Measurements from ENCODE around the gene MEGF10. TPM values are rescaled to one million over a fixed set of nuclear protein-coding genes. Genes with fewer than 3 reads are reported as not detected.

Gene MEGF10
- total and polyA plus RNA-seq, 12 donors = 0.94 to 45.1 (median 9.1) TPM

DNA sequence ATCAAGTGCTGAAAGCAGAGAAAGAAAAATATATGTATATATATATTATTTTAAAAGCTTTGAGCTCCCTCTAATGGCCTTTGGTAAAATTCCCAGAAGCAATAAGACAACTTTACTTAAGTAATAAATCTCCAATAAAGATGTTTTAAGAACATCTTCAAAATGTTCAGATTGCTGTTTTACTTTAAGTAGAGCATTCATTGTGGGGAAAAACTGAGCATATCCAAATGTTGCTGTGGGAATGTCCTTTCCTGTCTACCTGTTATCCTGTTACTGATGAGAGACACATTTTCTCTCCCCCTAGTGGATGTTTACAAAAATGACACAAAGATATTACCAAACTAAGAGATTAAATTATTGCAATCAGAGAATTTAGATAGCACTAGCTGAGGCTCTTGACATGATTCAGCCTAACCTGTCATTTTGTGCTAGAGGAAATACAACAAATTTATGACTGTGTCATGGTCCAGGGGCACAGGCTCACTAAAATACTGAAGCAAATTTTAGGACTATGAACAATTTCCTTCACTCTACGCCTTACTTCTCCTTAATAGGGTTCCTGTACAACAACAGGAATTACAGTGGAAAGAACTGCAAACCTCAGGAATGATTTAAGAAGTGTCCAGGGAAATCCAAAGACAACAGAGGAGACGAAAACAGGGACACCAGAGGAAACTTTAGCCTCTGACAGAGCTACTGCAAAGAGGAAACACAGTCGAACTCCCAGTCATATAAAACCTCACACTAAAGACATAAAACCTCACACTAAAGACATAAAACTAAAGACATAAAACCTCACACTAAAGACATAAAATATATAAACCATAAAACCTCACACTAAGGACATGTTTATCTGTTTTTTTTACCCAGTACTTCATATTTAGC lies 202.5 kb downstream of the MEGF10 start:
- no peak overlapping the region for H3K27ac ChIP-seq
- H3K4me1 ChIP-seq (replicated peaks in 1 of 2) = no peaks in the 10 kb centered on the region
- H3K4me3 ChIP-seq = no peak overlapping the region
- WGBS, 4 donors = 61 to 70% (median 62%) methylated on average over 3 of the region's 3 CpGs
- H3K27me3 ChIP-seq = no peaks in the 10 kb centered on the region
- no peaks in the 10 kb centered on the region for H3K36me3 ChIP-seq (replicated peaks in 1 of 2)
- TF ChIP-seq, protein P1, sequence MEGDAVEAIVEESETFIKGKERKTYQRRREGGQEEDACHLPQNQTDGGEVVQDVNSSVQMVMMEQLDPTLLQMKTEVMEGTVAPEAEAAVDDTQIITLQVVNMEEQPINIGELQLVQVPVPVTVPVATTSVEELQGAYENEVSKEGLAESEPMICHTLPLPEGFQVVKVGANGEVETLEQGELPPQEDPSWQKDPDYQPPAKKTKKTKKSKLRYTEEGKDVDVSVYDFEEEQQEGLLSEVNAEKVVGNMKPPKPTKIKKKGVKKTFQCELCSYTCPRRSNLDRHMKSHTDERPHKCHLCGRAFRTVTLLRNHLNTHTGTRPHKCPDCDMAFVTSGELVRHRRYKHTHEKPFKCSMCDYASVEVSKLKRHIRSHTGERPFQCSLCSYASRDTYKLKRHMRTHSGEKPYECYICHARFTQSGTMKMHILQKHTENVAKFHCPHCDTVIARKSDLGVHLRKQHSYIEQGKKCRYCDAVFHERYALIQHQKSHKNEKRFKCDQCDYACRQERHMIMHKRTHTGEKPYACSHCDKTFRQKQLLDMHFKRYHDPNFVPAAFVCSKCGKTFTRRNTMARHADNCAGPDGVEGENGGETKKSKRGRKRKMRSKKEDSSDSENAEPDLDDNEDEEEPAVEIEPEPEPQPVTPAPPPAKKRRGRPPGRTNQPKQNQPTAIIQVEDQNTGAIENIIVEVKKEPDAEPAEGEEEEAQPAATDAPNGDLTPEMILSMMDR (IDR thresholded peaks at IDR 0.05) = peak; percentile 59 to 85 (median 72)
- TF ChIP-seq POLR2A (IDR thresholded peaks at IDR 0.05) = no peak
- no peak for DNase-seq
- H3K9me3 ChIP-seq (replicated peaks in 1 of 3) = no peaks in the 10 kb centered on the region
- intact Hi-C loops (cut with DNase I) = loop anchor here in 1 of 2 donors (5.0 kb wide), 1 partner anchor 201 kb away; the partner anchor contains the start of gene MEGF10

GRCh38 chr5:127498548-127498947 lies 208.0 kb downstream of the MEGF10 start:
- 57 to 73% (median 61%) methylated on average over 1 of the region's 1 CpG for WGBS, 4 donors
- DNase-seq = no peak
- Histone ChIP-seq H3K4me1 (replicated peaks in 1 of 2) (no peaks in the 10 kb centered on the region), H3K9me3 (replicated peaks in 1 of 3) (no peaks in the 10 kb centered on the region), H3K27ac (no peak overlapping the region), H3K4me3 (no peak overlapping the region), H3K27me3 (no peaks in the 10 kb centered on the region), H3K36me3 (replicated peaks in 1 of 2) (no peaks in the 10 kb centered on the region)
- TF ChIP-seq, protein P1 (IDR thresholded peaks at IDR 0.05) = no peak
- TF ChIP-seq POLR2A (IDR thresholded peaks at IDR 0.05) = no peak
- intact Hi-C loops (cut with DNase I) = no loop called here

DNA sequence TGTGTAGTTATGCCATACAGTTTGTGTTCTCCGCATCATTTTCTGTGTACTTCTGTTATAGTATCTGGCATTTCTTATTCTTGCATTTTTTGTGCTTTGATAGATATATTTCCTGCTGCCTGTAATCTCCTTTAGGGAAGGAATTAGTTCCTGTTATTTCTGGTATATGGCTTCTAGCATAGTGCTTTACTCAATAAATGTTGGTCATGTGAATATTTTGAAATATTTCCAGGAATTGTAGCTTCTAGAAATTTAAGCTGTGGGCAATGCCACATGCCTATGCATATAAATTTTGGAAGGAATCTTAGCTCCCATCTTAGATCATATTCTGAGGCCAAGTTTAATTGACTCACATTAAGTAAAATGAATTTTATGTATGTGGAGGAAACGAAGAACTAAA lies 215.3 kb downstream of the MEGF10 start:
- 82 to 97% (median 84%) methylated on average over 2 of the region's 2 CpGs for WGBS, 4 donors
- Histone ChIP-seq H3K27me3 (no peaks in the 10 kb centered on the region), H3K9me3 (replicated peaks in 1 of 3) (no peaks in the 10 kb centered on the region), H3K4me1 (replicated peaks in 1 of 2) (no peaks in the 10 kb centered on the region), H3K36me3 (replicated peaks in 1 of 2) (no peaks in the 10 kb centered on the region), H3K27ac (no peak overlapping the region), H3K4me3 (no peak overlapping the region)
- DNase-seq = no peak
- TF ChIP-seq POLR2A (IDR thresholded peaks at IDR 0.05) = no peak
- TF ChIP-seq, protein P1 (IDR thresholded peaks at IDR 0.05) = no peak
- intact Hi-C loops (cut with DNase I) = no loop called here

- WGBS, 4 donors = 80 to 91% (median 83%) methylated on average over 6 of the region's 6 CpGs
These were observed 216.0 kb downstream of the MEGF10 start for GRCh38 chr5:127506616-127507015.

More at GRCh38 chr5:127506616-127507015, 216.0 kb downstream of the MEGF10 start:
- intact Hi-C loops (cut with DNase I) = no loop called here
- Histone ChIP-seq H3K4me3 (no peak overlapping the region), H3K4me1 (replicated peaks in 1 of 2) (no peaks in the 10 kb centered on the region), H3K27ac (no peak overlapping the region), H3K9me3 (replicated peaks in 1 of 3) (no peaks in the 10 kb centered on the region), H3K36me3 (replicated peaks in 1 of 2) (no peaks in the 10 kb centered on the region), H3K27me3 (no peaks in the 10 kb centered on the region)
- TF ChIP-seq POLR2A (IDR thresholded peaks at IDR 0.05) = no peak
- TF ChIP-seq, protein P1 (IDR thresholded peaks at IDR 0.05) = no peak
- DNase-seq = no peak
